K562 (cell line): ENCODE measurements around the gene MIEF2. TPM values are rescaled to one million over a fixed set of nuclear protein-coding genes. Genes with fewer than 3 reads are reported as not detected.

Experiments used
- CAMTA2 ChIP-seq: fragments of 250-450 bp; sonication (Bioruptor Pico); conservative IDR thresholded peaks from 2 replicates; pipeline ENCODE4 v1.5.1; 2022
- CSDE1 ChIP-seq, 2 experiments: fragments of 450-650 bp; IDR thresholded peaks; 2 replicates each; pipeline ENCODE4 v1.6.1; 2016; ENCODE audit warnings: mild to moderate bottlenecking in 1 of 2
- DIDO1 ChIP-seq: fragments of 450-650 bp; IDR thresholded peaks from 2 replicates; pipeline ENCODE4 v1.6.1; 2016; ENCODE audit warnings: low read depth, missing biosample characterization, missing genetic modification characterization
- ETS1 ChIP-seq: conservative IDR thresholded peaks from 2 replicates; pipeline ENCODE4 v1.6.1; 2011; ENCODE audit warnings: low read depth, mild to moderate bottlenecking, low read length; ENCODE audit not compliant: control insufficient read depth
- FOXA3 ChIP-seq, 2 experiments: fragments of 450-650 bp in 1 of 2; sonication (generic) in 1 of 2; formaldehyde crosslinking; IDR thresholded peaks in 1 of 2; conservative IDR thresholded peaks in 1 of 2; 2 replicates each; pipeline versions ENCODE4 v1.4.0 to v1.8.0; 2020 to 2022; ENCODE audit warnings: mild to moderate bottlenecking in 2 of 2, missing genetic modification reagents in 1 of 2
- GABPB2 ChIP-seq: fragments of 250-450 bp; sonication (Bioruptor Pico); conservative IDR thresholded peaks from 2 replicates; pipeline ENCODE4 v1.5.1; 2021; ENCODE audit warnings: mild to moderate bottlenecking
- GTF2B ChIP-seq: IDR thresholded peaks from 2 replicates; pipeline ENCODE4 v1.6.1; 2011; ENCODE audit not compliant: insufficient read length; ENCODE audit errors: extremely low read depth
- HEY1 ChIP-seq: fragments of 250-450 bp; sonication (Bioruptor Pico); IDR thresholded peaks from 2 replicates; pipeline ENCODE4 v1.5.0; 2020; ENCODE audit warnings: mild to moderate bottlenecking, moderate library complexity, borderline replicate concordance
- MAZ ChIP-seq, 2 experiments: fragments of 450-650 bp in 1 of 2; sonication (generic) in 1 of 2; formaldehyde crosslinking; IDR thresholded peaks in 1 of 2; conservative IDR thresholded peaks in 1 of 2; 2 replicates each; pipeline versions ENCODE4 v1.4.0 to v1.5.0; 2020; ENCODE audit warnings: mild to moderate bottlenecking in 1 of 2, missing genetic modification reagents in 1 of 2
- NR2C1 ChIP-seq, 2 experiments: fragments of 450-650 bp; IDR thresholded peaks; 2 replicates each; pipeline ENCODE4 v1.6.1; 2017; ENCODE audit warnings: mild to moderate bottlenecking in 2 of 2, antibody characterized with exemption in 1 of 2, inconsistent platforms in 1 of 2, missing compliant biosample characterization in 1 of 2, missing genetic modification characterization in 1 of 2
- POLR2G ChIP-seq: fragments of 200-400 bp; formaldehyde crosslinking; IDR thresholded peaks from 2 replicates; pipeline ENCODE4 v1.6.1; 2017; ENCODE audit warnings: low read depth, mild to moderate bottlenecking, antibody characterized with exemption, low read length, moderate library complexity
- RAD21 ChIP-seq, 2 experiments: fragments of 250-450 bp in 1 of 2; fragments of 450-650 bp in 1 of 2; sonication (Bioruptor Pico) in 1 of 2; formaldehyde crosslinking in 1 of 2; IDR thresholded peaks in 1 of 2; conservative IDR thresholded peaks in 1 of 2; 2 replicates each; pipeline versions ENCODE4 v1.4.0 to v1.8.0; 2020 to 2022; ENCODE audit warnings: mild to moderate bottlenecking in 2 of 2, moderate library complexity in 1 of 2
- RBM34 ChIP-seq: fragments of 200-400 bp; formaldehyde crosslinking; IDR thresholded peaks from 2 replicates; pipeline ENCODE4 v1.6.1; 2018; ENCODE audit warnings: low read length, borderline replicate concordance; ENCODE audit not compliant: insufficient read depth
- SRSF7 ChIP-seq: fragments of 200-400 bp; formaldehyde crosslinking; optimal IDR thresholded peaks from 2 replicates; pipeline ENCODE3; 2017; ENCODE audit warnings: mild to moderate bottlenecking, low read depth, low read length
- TGIF2 ChIP-seq: sonication (generic); formaldehyde crosslinking; IDR thresholded peaks from 2 replicates; pipeline ENCODE4 v1.8.1; 2022; ENCODE audit warnings: mild to moderate bottlenecking, missing genetic modification reagents, moderate library complexity
- USF2 ChIP-seq: sonication (generic); formaldehyde crosslinking; IDR thresholded peaks from 2 replicates; pipeline ENCODE4 v1.5.0; 2020; ENCODE audit warnings: missing genetic modification reagents
- VEZF1 ChIP-seq: fragments of 200-800 bp; sonication (Bioruptor generic); IDR thresholded peaks from 2 replicates; pipeline ENCODE4 v1.6.1; 2017; ENCODE audit warnings: missing genetic modification characterization, missing compliant biosample characterization
- YBX1 ChIP-seq: fragments of 450-650 bp; IDR thresholded peaks from 2 replicates; pipeline ENCODE4 v1.7.1; 2016; ENCODE audit warnings: mild to moderate bottlenecking
- ZNF121 ChIP-seq: sonication (generic); formaldehyde crosslinking; conservative IDR thresholded peaks from 2 replicates; pipeline ENCODE4 v1.8.0; 2022; ENCODE audit warnings: missing genetic modification reagents
- ZNF217 ChIP-seq: sonication (generic); formaldehyde crosslinking; IDR thresholded peaks from 2 replicates; pipeline ENCODE4 v1.8.0; 2022; ENCODE audit warnings: mild to moderate bottlenecking, missing genetic modification reagents
- ZNF695 ChIP-seq: fragments of 450-650 bp; formaldehyde crosslinking; IDR thresholded peaks from 2 replicates; pipeline ENCODE4 v1.4.0; 2020; ENCODE audit warnings: mild to moderate bottlenecking, moderate library complexity
- polyA plus RNA-seq, 8 experiments: library from polyadenylated mRNA; depleted of rRNA in 4 of 8; stranded (reverse) in 5 of 8; unstranded in 3 of 8; fragments of >200 nt; fragmentation: Nextera tagmentation in 2 of 8; fragmentation: Illumina TruSeq in 1 of 8; extraction: Ambion mirVana in 2 of 8; extraction: Trizol in 1 of 8; gene quantifications; 2 replicates each; pipeline versions ENCODE4 v1.2.1 to v1.2.3, GENCODE V29; 2011 to 2014; ENCODE audit warnings: inconsistent platforms in 1 of 8, missing spikeins in 1 of 8
- total RNA-seq, 7 experiments: library from RNA; depleted of rRNA in 6 of 7; stranded (reverse); fragments of >200 nt in 6 of 7; fragmentation: Illumina TruSeq in 2 of 7; extraction: Trizol in 2 of 7; gene quantifications; 2 replicates each; pipeline versions ENCODE4 v1.2.1 to v1.2.3, GENCODE V29; 2011 to 2021; ENCODE audit warnings: low replicate concordance in 1 of 7

MIEF2 gene
- total and polyA plus RNA-seq, 9 of the 15 experiments (the other 6 are each of a cell fraction or from before 2014, with no cell fraction given) = 0.10 to 8.2 (median 2.4) TPM

- TF ChIP-seq RAD21 (CRISPR knock-in tag; conservative IDR thresholded peaks at IDR 0.05 in 1 of 2, IDR thresholded peaks at IDR 0.05 in 1 of 2) (no peak), ZNF217 (CRISPR knock-in tag) (no peak), MAZ (CRISPR knock-in tag; conservative IDR thresholded peaks at IDR 0.05 in 1 of 2, IDR thresholded peaks at IDR 0.05 in 1 of 2) (peak; percentile 61; a peak in 3 of 4 replicates), GABPB2 (CRISPR knock-in tag) (no peak), HEY1 (CRISPR knock-in tag) (no peak), CSDE1 (IDR thresholded peaks at IDR 0.05) (no peak), YBX1 (no peak), ZNF695 (CRISPR knock-in tag) (no peak), POLR2G (peak; percentile 76), GTF2B (no peak), VEZF1 (peak; percentile 73), SRSF7 (no peak), CAMTA2 (CRISPR knock-in tag) (no peak), ZNF121 (no peak), NR2C1 (IDR thresholded peaks at IDR 0.05) (no peak), NR2C1 (tag; IDR thresholded peaks at IDR 0.05) (no peak), RBM34 (no peak), FOXA3 (CRISPR knock-in tag; conservative IDR thresholded peaks at IDR 0.05 in 1 of 2, IDR thresholded peaks at IDR 0.05 in 1 of 2) (no peak), DIDO1 (tag) (no peak), USF2 (CRISPR knock-in tag) (peak; percentile 52; the same call in 1 of the 2 replicates), ETS1 (no peak), TGIF2 (no peak)
Observed at GRCh38 chr17:18260332-18261145, at the start of gene MIEF2 (continued).
